DMS153 treated with DMSO at 0.1 percent for 48 hours (cell line): Measurements from ENCODE around the gene LY9.
"Not testable (repeated sequence)": the region's sequence is repeated elsewhere in the genome, so short reads cannot be mapped to it uniquely, and the experiment has no call there.

ENCODE experiments used
- DNase-seq: peaks from one replicate; lab custom pipeline; 2025; ENCODE audit not compliant: unreplicated experiment; lab: John Stamatoyannopoulos, UW

Gene LY9

DNA sequence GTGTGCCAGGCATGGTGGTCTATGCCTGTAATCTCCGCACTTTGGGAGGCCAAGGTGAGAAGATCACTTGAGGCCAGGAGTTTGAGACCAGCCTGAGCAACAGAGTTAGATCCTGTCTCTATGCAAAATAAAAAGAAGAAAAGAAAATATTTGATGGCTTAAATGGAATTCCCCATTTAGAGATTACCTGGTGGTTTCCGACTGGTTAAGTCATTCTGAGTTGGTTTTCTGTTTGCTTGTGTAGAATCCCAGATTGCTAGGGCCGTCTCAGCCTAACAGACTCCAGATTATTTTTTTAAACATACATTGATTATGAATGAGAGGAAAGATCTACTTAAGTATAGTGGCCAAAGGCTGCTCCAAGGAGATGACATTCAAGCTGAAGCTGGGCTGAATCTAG lies 22.9 kb upstream of the LY9 start:
- DNase-seq, result no peak

DNA sequence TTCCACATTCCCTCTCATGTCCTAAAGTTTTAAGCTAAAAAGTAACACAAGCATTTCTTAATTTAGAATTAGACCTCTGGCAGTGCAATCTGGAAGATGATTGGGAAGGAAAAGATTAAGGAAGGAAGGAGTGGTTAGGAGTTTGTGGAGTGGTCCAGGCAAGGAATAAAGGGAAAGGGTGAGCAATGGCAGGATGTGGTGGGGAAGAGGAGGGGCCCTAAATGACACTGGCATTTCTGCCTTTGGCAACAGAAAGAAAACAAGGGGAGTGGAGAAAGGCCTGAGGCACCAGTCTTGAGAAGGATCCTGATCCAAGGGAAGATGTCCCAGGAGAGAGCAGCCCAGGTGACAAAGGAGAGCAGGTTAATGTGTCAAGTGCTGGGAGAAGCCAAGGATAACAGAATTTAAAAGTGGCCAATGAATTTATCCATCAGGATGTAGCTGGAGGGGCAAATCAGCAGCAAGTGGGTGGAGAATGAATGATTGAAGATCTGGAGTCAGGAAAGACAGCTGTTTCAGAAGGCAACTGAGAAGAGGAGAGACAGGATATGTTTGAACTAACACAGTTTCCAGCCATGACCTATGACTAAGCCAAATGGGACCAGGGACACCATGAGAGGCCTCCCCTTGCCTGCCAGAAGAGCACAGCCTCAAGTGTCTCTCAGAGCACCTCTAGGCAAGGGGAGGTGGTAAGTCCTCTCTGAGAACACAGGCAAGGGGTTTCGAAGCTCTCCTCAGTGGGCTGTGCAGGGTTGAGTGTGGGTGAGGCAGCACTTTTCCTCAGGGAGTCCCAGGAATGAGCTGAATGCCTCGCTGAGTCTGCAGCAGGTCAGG lies 20.9 kb upstream of the LY9 start:
- DNase-seq, result no peak

DNA sequence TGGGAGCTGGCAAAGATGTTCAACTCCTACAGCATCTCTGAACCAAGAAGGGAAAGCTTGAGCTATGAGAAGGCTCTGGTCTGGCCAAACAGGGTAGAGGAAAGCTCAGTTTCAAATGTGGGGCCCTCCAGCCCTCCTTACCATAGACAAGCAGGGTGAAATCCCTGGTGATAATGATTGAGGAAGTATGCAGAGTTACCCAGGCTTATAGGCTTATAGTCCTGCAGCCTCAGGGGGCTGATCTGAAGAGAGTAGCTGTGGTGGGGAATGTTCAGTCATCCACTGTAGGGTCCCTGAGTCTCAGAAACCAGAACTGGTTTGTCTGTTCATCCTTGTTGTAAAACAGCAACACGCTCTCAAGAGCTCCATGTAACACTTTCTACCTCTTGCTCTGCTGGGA lies 19.8 kb upstream of the LY9 start:
- DNase-seq, result no peak

DNA sequence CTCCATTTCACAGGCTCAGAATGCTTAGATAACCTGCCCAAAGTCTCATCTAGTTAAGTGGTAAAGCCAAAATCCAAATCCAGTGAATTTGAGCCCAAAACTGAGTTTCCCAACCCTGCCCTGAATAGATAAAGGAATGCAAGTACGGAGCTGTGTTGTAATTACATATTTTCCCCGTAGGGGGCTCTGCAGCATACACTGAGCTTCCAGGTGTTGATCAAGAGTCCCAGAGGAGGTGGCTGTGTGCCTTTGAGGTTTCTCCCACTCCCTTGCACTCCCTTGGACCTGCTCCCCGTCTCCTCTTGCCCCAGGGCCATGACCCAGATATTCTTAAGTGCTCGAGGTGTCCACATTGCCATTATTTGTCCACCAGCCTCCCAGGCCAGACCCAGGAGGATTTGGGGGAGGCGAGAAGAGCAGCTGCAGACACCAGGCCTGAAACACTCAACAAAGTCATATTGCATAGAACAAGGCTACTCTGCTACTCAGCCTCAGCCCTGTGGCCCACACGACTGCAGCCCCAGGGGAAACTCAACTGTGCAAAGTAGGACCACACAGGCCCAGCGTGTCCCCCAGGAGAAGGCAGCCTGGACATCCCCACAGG lies 18.4 kb upstream of the LY9 start:
- DNase-seq, result no peak

DNA sequence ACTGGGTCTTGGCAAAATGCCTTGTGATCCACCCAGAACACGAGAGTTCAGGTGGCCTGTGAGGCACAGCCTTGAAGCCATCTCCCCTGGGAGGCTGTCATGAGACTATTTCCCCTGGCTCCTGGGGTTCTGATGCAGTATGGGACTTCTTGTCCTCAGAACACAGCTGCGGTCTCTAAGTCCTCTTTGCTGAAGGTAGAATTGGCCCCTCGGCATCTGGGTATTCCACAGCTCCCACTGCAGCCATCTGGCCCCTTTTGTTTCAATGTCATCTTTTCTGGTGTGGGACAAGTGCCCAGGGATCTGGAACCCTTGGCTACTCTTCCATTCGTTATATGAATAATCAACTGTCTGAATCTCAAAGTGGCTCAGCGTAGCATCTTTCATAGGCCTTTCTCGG lies 17.0 kb upstream of the LY9 start:
- DNase-seq, result no peak

DNA sequence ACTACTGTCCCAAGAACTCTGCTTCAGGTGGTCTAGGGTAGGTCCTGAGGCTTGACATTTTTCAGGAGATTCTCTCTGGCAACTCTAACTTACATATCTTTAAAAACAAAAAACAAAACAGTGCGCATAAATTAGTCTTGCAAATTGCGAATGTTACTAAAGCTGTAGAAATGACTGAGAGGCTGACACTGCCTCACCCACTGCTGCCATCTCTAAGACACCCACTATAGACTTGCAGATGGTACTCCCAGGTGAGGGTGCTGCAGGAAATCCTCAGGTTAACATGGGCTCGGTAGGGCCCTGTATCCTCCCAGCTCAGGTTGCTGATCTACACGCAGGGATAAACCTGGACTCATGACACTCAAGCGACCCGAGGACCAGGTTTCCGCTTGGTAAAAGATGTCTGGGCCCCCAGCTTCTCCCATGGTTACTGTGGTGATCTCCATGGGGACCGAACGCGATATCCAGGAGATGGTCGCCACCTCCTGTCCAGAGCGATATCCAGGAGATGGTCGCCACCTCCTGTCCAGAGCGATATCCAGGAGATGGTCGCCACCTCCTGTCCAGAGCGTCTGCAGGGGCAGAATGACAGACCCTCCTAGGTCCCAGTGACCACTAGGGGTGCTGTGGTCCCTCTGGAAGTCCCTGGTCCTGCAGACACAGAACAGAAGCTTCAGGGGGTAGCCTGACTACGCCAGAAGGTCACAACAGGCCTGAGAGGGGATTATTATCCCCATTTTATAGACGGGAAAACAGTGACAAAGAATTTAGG lies 16.2 kb upstream of the LY9 start:
- no peak for DNase-seq

DNA sequence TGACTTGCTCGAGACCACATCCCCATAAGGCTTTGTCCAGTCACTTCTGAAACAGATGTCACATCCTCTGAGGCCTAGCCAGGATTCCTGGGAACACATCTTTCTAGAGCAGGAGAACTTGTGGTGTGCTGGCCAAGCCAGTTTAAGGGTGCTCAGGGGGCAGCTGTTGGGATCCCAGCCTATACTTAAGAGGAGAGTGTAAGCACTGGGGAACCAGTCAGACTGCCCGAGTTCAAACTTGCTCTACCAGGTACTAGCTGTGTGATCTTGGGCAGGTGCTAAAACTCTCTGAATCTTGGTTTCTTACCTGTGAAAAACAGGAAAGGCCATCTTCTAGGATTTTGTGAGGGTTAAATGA lies 15.6 kb upstream of the LY9 start:
- DNase-seq, result no peak

DNA sequence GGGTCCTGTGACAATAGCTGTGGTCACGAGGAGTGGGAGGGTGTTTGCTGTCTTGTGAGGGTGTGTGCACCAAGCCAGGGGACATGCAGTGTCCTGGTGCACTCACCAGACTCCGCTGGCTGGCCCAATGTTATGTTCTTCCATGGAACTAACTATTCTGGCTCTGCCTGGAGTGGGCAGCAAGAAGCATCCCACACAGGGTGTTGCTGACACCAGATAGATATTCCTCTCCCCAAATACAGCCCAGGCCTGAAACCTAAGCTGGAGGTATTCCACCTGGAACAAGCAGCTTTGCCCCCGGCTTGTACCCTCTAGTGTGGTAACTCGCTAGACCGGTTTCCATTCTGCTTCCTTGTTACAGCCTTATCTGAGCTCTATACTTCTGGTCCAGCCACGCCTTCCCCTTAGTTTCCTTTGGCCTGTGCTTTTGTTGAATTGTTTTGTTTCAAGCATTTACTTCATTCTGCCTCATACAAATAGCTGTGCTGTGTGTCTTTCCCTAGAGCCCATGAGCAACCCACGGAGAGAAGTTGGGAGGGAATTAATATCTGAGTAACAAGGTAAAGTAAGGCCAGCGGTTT lies 14.7 kb upstream of the LY9 start:
- DNase-seq, result peak; percentile 62

DNA sequence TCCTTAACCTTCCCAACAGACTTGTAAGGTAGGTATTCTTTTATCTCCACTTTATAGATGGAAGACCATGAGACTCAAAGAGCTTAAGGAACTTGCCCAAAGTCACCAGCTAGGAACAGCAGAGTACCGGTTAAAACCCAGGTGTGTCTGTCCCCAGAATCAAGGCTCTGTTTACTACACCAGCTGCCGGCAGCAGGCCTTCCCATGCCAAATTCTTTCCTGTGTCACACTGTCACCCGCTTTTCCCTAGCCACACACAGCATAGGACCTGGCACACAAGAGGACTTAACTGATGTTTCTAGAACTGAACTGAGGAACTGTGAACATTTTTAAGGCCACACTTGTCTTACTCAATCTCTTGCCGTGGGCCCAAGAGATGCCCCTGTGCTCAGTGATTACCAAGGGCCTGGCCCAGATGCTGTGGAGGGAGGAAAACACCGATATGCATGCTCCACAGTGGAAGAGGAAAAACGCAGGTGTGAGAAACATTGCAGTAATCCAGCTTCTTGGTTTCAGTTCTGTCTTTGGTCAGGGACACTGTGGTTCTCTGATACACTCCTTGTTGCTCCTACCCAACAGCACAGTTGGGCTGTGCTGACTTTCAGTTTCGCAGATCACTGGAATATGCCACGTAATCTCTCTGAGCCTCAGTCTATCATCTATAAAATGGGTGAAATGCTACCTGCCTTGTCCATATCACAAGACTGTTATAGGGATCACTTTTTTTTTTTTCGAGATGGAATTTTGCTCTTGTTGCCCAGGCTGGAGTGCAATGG lies 13.9 kb upstream of the LY9 start:
- DNase-seq, result no peak

DNA sequence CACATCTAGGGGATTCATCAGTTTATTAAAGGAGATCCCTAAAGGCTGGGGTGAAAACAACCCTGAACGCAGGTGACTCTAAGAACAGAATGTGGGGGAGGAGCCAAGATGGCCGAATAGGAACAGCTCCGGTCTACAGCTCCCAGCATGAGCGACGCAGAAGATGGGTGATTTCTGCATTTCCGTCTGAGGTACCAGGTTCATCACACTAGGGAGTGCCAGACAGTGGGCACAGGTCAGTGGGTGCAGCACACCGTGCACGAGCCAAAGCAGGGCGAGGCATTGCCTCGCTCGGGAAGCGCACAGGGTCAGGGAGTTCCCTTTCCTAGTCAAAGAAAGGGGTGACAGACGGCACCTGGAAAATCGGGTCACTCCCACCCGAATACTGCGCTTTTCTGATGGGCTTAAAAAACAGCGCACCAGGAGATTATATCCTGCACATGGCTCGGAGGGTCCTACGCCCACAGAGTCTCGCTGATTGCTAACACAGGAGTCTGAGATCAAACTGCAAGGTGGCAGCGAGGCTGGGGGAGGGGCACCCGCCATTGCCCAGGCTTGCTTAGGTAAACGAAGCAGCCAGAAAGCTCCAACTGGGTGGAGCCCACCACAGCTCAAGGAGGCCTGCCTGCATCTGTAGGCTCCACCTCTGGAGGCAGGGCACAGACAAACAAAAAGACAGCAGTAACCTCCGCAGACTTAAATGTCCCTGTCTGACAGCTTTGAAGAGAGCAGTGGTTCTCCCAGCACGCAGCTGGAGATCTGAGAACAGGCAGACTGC lies 12.8 kb upstream of the LY9 start:
- not testable (repeated sequence) for DNase-seq

DNA sequence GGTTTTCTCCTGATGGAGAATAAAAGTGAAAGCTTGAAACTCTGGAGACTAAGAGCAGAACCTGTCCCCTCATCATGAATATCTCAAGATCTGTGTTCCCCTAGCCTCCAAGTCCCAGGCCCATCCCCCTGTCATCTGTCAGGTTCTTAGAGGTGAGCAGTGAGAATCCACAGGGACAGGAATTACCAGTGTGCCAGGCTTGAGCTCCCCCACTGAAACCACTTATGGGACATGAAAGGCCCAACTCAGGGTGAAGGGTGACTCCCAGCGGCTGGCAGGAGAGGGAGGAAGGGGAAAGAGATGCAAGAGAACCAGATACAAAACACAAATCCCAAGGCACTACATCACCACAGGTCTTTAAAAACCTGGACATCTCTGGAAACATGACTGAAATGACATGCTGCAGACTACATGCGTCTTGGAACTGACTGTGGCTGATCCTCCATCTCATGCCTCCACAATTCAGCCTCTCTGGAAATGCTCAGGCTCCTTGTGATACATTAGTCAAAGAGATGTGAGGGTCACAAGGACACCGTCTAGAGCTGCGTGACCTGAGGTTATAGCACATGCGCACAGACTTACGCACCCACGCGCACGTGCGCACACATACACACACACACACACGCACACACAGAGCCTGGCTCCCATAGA lies 6.8 kb upstream of the LY9 start:
- DNase-seq, result no peak

DNA sequence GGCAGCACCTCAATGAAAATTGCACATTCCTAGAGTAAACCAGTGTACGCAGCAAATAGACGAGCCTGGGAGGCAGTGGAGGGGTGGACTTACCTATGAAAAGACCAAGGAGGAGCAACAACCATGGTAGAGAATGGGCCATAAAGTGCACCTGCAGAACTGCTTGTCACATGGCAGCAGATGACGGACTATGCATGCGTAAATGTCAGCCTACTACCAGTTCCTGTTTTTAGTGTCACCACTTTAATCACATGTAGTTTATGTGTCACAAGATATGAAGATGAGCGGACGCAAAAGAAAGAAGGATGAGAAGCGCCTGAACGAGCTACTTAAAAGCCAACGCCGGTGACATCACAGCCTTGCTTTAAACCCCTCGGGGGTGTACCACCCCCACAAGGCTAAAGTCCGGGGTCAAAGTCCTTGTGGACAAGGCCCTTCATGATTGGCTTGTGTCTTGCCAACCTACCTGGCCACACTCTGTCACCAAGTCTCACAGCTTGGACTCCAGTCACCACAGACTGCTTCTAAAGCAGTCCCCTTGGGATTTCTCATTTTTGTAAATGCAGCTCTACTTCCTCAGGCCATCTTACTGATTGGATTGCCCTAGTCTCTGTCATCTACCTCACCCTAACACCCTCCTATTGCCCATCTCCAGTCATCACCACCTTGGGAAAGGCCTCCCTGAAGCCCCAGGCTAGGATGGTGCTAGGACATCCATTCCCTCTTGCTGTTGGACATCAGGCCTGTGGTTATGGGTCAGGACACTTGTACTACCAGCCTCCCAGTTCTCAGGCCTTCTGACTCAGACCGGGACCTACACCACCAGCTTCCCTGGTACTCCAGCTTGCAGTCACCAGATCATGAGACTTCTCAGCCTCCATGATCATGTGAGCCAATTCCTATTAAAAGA lies 6.0 kb upstream of the LY9 start:
- DNase-seq, result no peak

DNA sequence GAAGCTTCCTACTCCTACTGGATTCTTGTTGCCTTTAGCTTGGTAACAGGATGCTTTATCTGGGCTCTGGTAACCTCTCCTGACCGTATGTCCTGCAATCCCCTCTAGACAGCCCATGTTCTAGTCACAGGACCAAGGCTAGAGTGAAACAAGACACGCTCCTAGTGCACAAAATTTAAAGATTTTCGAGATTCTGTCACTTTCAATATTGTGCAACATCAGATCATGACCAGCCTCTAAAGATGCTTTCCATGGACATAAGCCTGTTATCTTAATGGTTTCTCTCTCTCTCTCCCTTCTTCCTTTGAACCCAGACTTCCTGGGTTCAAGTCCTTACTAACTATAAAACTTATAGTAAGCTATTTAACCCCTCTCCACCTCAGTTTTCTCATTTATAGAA lies 1.6 kb upstream of the LY9 start:
- DNase-seq, result no peak

DNA sequence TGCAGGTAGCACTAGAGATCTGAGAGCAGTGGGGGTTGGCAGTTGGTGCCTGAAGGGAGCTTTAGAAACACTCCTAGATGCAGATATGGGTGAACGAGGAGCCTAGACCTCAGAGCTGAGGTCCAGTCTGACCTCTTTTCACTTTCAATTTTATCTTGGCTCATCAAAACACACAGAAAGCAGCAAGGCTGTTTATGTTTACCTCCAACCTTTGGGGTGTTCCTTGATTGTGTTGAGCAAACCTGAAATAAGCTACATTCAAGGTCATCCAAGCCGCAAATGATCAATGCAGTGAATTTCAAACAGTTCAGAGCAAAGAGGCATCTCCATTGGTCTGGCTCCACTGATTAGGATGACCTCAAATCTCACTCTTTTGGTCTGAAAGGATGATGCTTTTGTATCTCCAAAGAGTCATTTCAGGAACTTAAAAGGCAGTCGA lies 1.3 kb downstream of the LY9 start:
- no peak for DNase-seq

DNA sequence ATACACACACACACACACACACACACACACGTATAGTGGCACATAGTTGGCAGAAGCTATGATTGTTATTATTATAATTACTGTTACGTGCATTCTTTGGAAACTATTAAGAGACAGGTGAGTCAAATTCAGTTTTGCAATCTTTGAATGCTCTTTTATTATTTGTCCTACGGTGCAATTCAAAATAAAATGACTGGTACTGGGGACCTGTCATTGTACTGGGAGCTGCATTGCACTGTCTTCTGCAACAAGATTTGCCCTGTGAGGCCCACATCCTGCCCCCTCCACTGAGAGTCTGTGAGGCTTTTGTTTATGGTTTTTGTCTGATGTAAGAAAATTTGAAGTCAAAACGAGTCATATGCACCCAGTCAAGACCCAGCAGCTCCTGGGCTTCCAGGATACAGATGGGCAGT lies 1.9 kb downstream of the LY9 start:
- no peak for DNase-seq

DNA sequence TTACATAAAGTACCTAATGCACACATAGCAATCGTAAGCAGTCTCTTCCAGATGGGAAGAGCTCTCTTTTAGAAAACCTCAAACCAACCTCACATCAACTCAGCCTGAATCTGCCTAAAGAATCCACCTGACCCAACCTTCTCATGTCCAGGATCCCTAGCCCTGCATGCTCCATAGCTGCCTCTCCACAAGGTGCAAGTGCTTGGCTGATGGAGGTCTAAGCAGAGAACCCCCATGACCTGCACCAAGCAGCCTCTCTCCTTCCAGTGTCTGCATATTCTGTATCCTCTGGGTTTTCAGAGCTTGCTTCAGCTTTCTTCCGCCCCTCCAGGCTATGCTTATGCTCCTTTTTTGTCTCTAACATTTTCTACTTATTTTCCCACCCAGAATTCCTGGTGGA lies 2.5 kb downstream of the LY9 start:
- no peak for DNase-seq

DNA sequence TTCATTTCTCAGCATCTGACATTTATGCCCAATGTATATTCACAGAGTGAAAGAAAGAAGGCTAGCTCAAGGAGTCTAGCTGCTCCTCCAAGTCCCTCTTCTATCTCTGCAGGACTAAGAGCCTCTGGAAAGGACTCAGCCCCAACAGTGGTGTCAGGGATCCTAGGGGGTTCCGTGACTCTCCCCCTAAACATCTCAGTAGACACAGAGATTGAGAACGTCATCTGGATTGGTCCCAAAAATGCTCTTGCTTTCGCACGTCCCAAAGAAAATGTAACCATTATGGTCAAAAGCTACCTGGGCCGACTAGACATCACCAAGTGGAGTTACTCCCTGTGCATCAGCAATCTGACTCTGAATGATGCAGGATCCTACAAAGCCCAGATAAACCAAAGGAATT lies 3.7 kb downstream of the LY9 start:
- DNase-seq, result no peak

DNA sequence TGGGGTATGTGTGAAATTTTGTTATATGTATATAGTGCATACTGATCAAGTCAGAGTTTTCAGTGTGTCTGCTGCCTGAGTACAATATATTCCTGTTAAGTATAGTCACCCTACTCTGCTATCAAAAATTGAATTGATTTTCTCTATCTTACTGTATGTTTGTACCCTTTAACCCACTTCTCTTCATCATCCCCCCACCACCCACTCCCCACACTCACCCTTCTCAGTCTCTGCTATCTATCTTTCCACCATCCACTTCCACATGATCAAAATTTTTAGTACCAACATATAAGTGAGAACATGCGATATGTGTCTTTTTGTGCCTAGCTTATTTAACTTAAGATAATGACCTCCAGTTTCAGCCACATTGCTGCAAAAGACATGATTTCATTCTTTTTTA lies 4.2 kb downstream of the LY9 start:
- no peak for DNase-seq
